GM12891 (cell line): ENCODE data around the gene PMAIP1.

Experiments used
- PAX5 ChIP-seq: IDR thresholded peaks from 2 replicates; pipeline ENCODE4 v1.6.1; 2011; ENCODE audit warnings: low read length, moderate library complexity, mild to moderate bottlenecking; ENCODE audit not compliant: insufficient read depth, severe bottlenecking
- POLR2A ChIP-seq: IDR thresholded peaks from 2 replicates; pipeline ENCODE4 v1.6.1; 2011; ENCODE audit warnings: low read depth, low read length, control low read depth
- POLR2AphosphoS5 ChIP-seq: IDR thresholded peaks from 2 replicates; pipeline ENCODE4 v1.6.1; 2011; ENCODE audit warnings: low read depth, low read length, control low read depth
- SPI1 ChIP-seq: IDR thresholded peaks from 2 replicates; pipeline ENCODE4 v1.6.1; 2011; ENCODE audit warnings: low read depth, low read length, control low read depth
- TAF1 ChIP-seq: IDR thresholded peaks from 2 replicates; pipeline ENCODE4 v1.6.1; 2011; ENCODE audit warnings: low read depth, low read length, control low read depth

GRCh38 chr18:59861009-59861408 is 38.8 kb upstream of the PMAIP1 start:
- TF ChIP-seq POLR2A (no peak), POLR2AphosphoS5 (no peak), SPI1 (no peak), TAF1 (no peak), PAX5 (no peak)
